Measurements from ENCODE around the gene PRDM16.

Gene PRDM16

GRCh38 chr1:3225661-3226060, 156.7 kb downstream of the PRDM16 start:
- H3K4me1 ChIP-seq (ENCODE audit: control insufficient read depth in 2 of 2, insufficient read depth in 1 of 2, low read depth in 1 of 2, low read length in 2 of 2): peaks cover 0 to 30% of the 10 kb centered on the region in 2 donors

GRCh38 chr1:3226191-3226590, 157.2 kb downstream of the PRDM16 start:
- Histone ChIP-seq H3K18ac (ENCODE audit: low read length) (no peak overlapping the region), H3K36me3 (replicated peaks in 1 of 2; ENCODE audit: control insufficient read depth in 2 of 2, insufficient read depth in 2 of 2, low read length in 2 of 2) (no peaks in the 10 kb centered on the region), H2BK15ac (ENCODE audit: low read length) (peak overlapping the region; percentile 41), H4K8ac (ENCODE audit: low read depth, low read length) (no peak overlapping the region), H3K9me3 (replicated peaks in 1 of 2; ENCODE audit: control insufficient read depth in 2 of 2, insufficient read depth in 1 of 2, low read depth in 1 of 2, low read length in 2 of 2) (no peaks in the 10 kb centered on the region), H3K23ac (ENCODE audit: low read depth, low read length, poor library complexity) (no peak overlapping the region), H2BK5ac (ENCODE audit: low read length) (no peak overlapping the region), H3K79me1 (ENCODE audit: low read depth, low read length) (no peaks in the 10 kb centered on the region), H2AFZ (ENCODE audit: low read length) (no peak overlapping the region), H2BK120ac (ENCODE audit: low read depth, low read length) (peak overlapping the region; percentile 51), H3K14ac (ENCODE audit: low read length) (no peak overlapping the region), H3K9ac (ENCODE audit: low read depth, low read length, poor library complexity) (no peak overlapping the region), H4K91ac (ENCODE audit: low read depth, low read length, poor library complexity) (peak overlapping the region; percentile 30), H3K4me2 (ENCODE audit: insufficient read depth, low read length, poor library complexity, severe bottlenecking) (no peak overlapping the region), H3K4me3 (ENCODE audit: low read length in 2 of 2) (no peak overlapping the region), H3K4me1 (ENCODE audit: control insufficient read depth in 2 of 2, insufficient read depth in 1 of 2, low read depth in 1 of 2, low read length in 2 of 2) (peaks cover 0 to 29% of the 10 kb centered on the region in 2 donors), H3K4ac (ENCODE audit: low read length) (no peak overlapping the region), H3K27ac (replicated peaks; ENCODE audit: low read length) (no peak overlapping the region), H2BK12ac (ENCODE audit: low read length) (no peak overlapping the region), H3K27me3 (ENCODE audit: control insufficient read depth in 3 of 3, insufficient read depth in 3 of 3, low read depth in 1 of 3, low read length in 3 of 3) (peaks cover 0 to 97% (median 0%) of the 10 kb centered on the region in 3 experiments), H2AK5ac (ENCODE audit: low read depth, low read length) (peak overlapping the region; percentile 84)
- WGBS, 2 donors (ENCODE audit: extremely low coverage in 2 of 2, insufficient read length in 2 of 2, insufficient replicate concordance in 1 of 2): no CpG with 5 or more reads among the region's 15 CpGs
- DNase-seq (ENCODE audit: low spot score): no peak

More at GRCh38 chr1:3225661-3226060, 156.7 kb downstream of the PRDM16 start:
- H3K14ac ChIP-seq (ENCODE audit: low read length): no peak overlapping the region
- H2BK15ac ChIP-seq (ENCODE audit: low read length): peak overlapping the region; percentile 41
- no peak overlapping the region for H3K4me2 ChIP-seq (ENCODE audit: insufficient read depth, low read length, poor library complexity, severe bottlenecking)
- peak overlapping the region; percentile 30 for H4K91ac ChIP-seq (ENCODE audit: low read depth, low read length, poor library complexity)
- no peaks in the 10 kb centered on the region for H3K9me3 ChIP-seq (replicated peaks in 1 of 2; ENCODE audit: control insufficient read depth in 2 of 2, insufficient read depth in 1 of 2, low read depth in 1 of 2, low read length in 2 of 2)
- H3K36me3 ChIP-seq (replicated peaks in 1 of 2; ENCODE audit: control insufficient read depth in 2 of 2, insufficient read depth in 2 of 2, low read length in 2 of 2): no peaks in the 10 kb centered on the region
- peak overlapping the region; percentile 84 for H2AK5ac ChIP-seq (ENCODE audit: low read depth, low read length)
- no CpG with 5 or more reads among the region's 12 CpGs for WGBS, 2 donors (ENCODE audit: extremely low coverage in 2 of 2, insufficient read length in 2 of 2, insufficient replicate concordance in 1 of 2)
- no peak overlapping the region for H3K4ac ChIP-seq (ENCODE audit: low read length)
- no peak overlapping the region for H3K27ac ChIP-seq (replicated peaks; ENCODE audit: low read length)
- H3K9ac ChIP-seq (ENCODE audit: low read depth, low read length, poor library complexity): peak overlapping the region; percentile 50
- no peak overlapping the region for H3K23ac ChIP-seq (ENCODE audit: low read depth, low read length, poor library complexity)
- peak overlapping the region; percentile 51 for H2BK120ac ChIP-seq (ENCODE audit: low read depth, low read length)
- H2AFZ ChIP-seq (ENCODE audit: low read length): no peak overlapping the region
- H3K18ac ChIP-seq (ENCODE audit: low read length): peak overlapping the region; percentile 49
- no peak for DNase-seq (ENCODE audit: low spot score)
- H3K4me3 ChIP-seq (ENCODE audit: low read length in 2 of 2): no peak overlapping the region
- no peak overlapping the region for H2BK5ac ChIP-seq (ENCODE audit: low read length)
- peaks cover 0 to 97% (median 0%) of the 10 kb centered on the region in 3 experiments for H3K27me3 ChIP-seq (ENCODE audit: control insufficient read depth in 3 of 3, insufficient read depth in 3 of 3, low read depth in 1 of 3, low read length in 3 of 3)
- peak overlapping the region; percentile 66 for H4K8ac ChIP-seq (ENCODE audit: low read depth, low read length)
- H3K79me1 ChIP-seq (ENCODE audit: low read depth, low read length): no peaks in the 10 kb centered on the region
- peak overlapping the region; percentile 17 for H2BK12ac ChIP-seq (ENCODE audit: low read length)

- no peak overlapping the region for H3K14ac ChIP-seq (ENCODE audit: low read length)
- H3K4me2 ChIP-seq (ENCODE audit: insufficient read depth, low read length, poor library complexity, severe bottlenecking): no peak overlapping the region
- no peak overlapping the region for H3K4me3 ChIP-seq (ENCODE audit: low read length in 2 of 2)
- H3K36me3 ChIP-seq (replicated peaks in 1 of 2; ENCODE audit: control insufficient read depth in 2 of 2, insufficient read depth in 2 of 2, low read length in 2 of 2): no peaks in the 10 kb centered on the region
- no peaks in the 10 kb centered on the region for H3K9me3 ChIP-seq (replicated peaks in 1 of 2; ENCODE audit: control insufficient read depth in 2 of 2, insufficient read depth in 1 of 2, low read depth in 1 of 2, low read length in 2 of 2)
- H4K91ac ChIP-seq (ENCODE audit: low read depth, low read length, poor library complexity): no peak overlapping the region
- H3K79me1 ChIP-seq (ENCODE audit: low read depth, low read length): no peaks in the 10 kb centered on the region
- no peak overlapping the region for H2BK15ac ChIP-seq (ENCODE audit: low read length)
- H3K9ac ChIP-seq (ENCODE audit: low read depth, low read length, poor library complexity): no peak overlapping the region
- no peak overlapping the region for H4K8ac ChIP-seq (ENCODE audit: low read depth, low read length)
- whole genome bisulfite sequencing, 2 donors (ENCODE audit: extremely low coverage in 2 of 2, insufficient read length in 2 of 2, insufficient replicate concordance in 1 of 2): no CpG with 5 or more reads among the region's 27 CpGs
- H3K4ac ChIP-seq (ENCODE audit: low read length): no peak overlapping the region
- H3K18ac ChIP-seq (ENCODE audit: low read length): no peak overlapping the region
- no peak overlapping the region for H2BK5ac ChIP-seq (ENCODE audit: low read length)
- H2AK5ac ChIP-seq (ENCODE audit: low read depth, low read length): no peak overlapping the region
- no peak for DNase-seq (ENCODE audit: low spot score)
- H3K27ac ChIP-seq (replicated peaks; ENCODE audit: low read length): no peak overlapping the region
- peaks cover 0 to 97% (median 0%) of the 10 kb centered on the region in 3 experiments for H3K27me3 ChIP-seq (ENCODE audit: control insufficient read depth in 3 of 3, insufficient read depth in 3 of 3, low read depth in 1 of 3, low read length in 3 of 3)
- no peak overlapping the region for H2BK120ac ChIP-seq (ENCODE audit: low read depth, low read length)
- no peak overlapping the region for H2AFZ ChIP-seq (ENCODE audit: low read length)
- no peak overlapping the region for H2BK12ac ChIP-seq (ENCODE audit: low read length)
- no peak overlapping the region for H3K23ac ChIP-seq (ENCODE audit: low read depth, low read length, poor library complexity)
- H3K4me1 ChIP-seq (ENCODE audit: control insufficient read depth in 2 of 2, insufficient read depth in 1 of 2, low read depth in 1 of 2, low read length in 2 of 2): peaks cover 0 to 30% of the 10 kb centered on the region in 2 donors
Measured at GRCh38 chr1:3226701-3227350, 157.8 kb downstream of the PRDM16 start.

GRCh38 chr1:3227351-3227704, 158.3 kb downstream of the PRDM16 start:
- Histone ChIP-seq H3K36me3 (replicated peaks in 1 of 2; ENCODE audit: control insufficient read depth in 2 of 2, insufficient read depth in 2 of 2, low read length in 2 of 2) (no peaks in the 10 kb centered on the region), H3K23ac (ENCODE audit: low read depth, low read length, poor library complexity) (no peak overlapping the region), H3K4me3 (ENCODE audit: low read length in 2 of 2) (no peak overlapping the region), H3K4me2 (ENCODE audit: insufficient read depth, low read length, poor library complexity, severe bottlenecking) (no peak overlapping the region), H3K9me3 (replicated peaks in 1 of 2; ENCODE audit: control insufficient read depth in 2 of 2, insufficient read depth in 1 of 2, low read depth in 1 of 2, low read length in 2 of 2) (no peaks in the 10 kb centered on the region), H2AK5ac (ENCODE audit: low read depth, low read length) (no peak overlapping the region), H3K27me3 (ENCODE audit: control insufficient read depth in 3 of 3, insufficient read depth in 3 of 3, low read depth in 1 of 3, low read length in 3 of 3) (peaks cover 0 to 99% (median 0%) of the 10 kb centered on the region in 3 experiments), H3K14ac (ENCODE audit: low read length) (no peak overlapping the region), H3K4ac (ENCODE audit: low read length) (no peak overlapping the region), H2BK120ac (ENCODE audit: low read depth, low read length) (no peak overlapping the region), H2AFZ (ENCODE audit: low read length) (no peak overlapping the region), H3K18ac (ENCODE audit: low read length) (peak overlapping the region; percentile 92), H4K91ac (ENCODE audit: low read depth, low read length, poor library complexity) (no peak overlapping the region), H3K79me1 (ENCODE audit: low read depth, low read length) (no peaks in the 10 kb centered on the region), H4K8ac (ENCODE audit: low read depth, low read length) (no peak overlapping the region), H2BK5ac (ENCODE audit: low read length) (no peak overlapping the region), H2BK15ac (ENCODE audit: low read length) (peak overlapping the region; percentile 52), H3K9ac (ENCODE audit: low read depth, low read length, poor library complexity) (peak overlapping the region; percentile 27), H3K27ac (replicated peaks; ENCODE audit: low read length) (no peak overlapping the region), H3K4me1 (ENCODE audit: control insufficient read depth in 2 of 2, insufficient read depth in 1 of 2, low read depth in 1 of 2, low read length in 2 of 2) (peaks cover 0 to 31% of the 10 kb centered on the region in 2 donors), H2BK12ac (ENCODE audit: low read length) (no peak overlapping the region)
- DNase-seq (ENCODE audit: low spot score): no peak
- no CpG with 5 or more reads among the region's 17 CpGs for WGBS, 2 donors (ENCODE audit: extremely low coverage in 2 of 2, insufficient read length in 2 of 2, insufficient replicate concordance in 1 of 2)

Data from neuronal stem cell (in vitro differentiated cells).